OCI-LY7 (cell line): Measurements from ENCODE around the gene CRYBG2. TPM values are rescaled to one million over a fixed set of nuclear protein-coding genes. Genes with fewer than 3 reads are reported as not detected.

ENCODE experiments used
- BruUV-seq: library from RNA; stranded (reverse); fragments of 400-500 nt; replicated peaks from 2 replicates; lab custom pipeline; 2021; lab: Mats Ljungman, UMichigan
- CTCF ChIA-PET: fragments of 300-600 bp; sonication (Branson Sonifier 250); formaldehyde crosslinking; loops from one replicate; lab custom pipeline; 2022; ENCODE audit warnings: antibody characterized with exemption; ENCODE audit not compliant: unreplicated experiment; lab: Charles Lee
- POLR2A ChIA-PET: fragments of 300-600 bp; sonication (Branson Sonifier 250); formaldehyde crosslinking; loops from one replicate; lab custom pipeline; 2022; ENCODE audit warnings: antibody characterized with exemption; lab: Charles Lee
- DNase-seq: peaks from one replicate; pipeline ENCODE4 v3.0.0-alpha.2; 2015; ENCODE audit warnings: low spot score
- H2AFZ ChIP-seq: fragments of 200-600 bp; sonication (generic), shearing (Covaris generic); 2 replicates; pipeline ENCODE4 v1.6.1; 2014; ENCODE audit warnings: mild to moderate bottlenecking, antibody characterized with exemption, low read length, moderate library complexity
- H3K27ac ChIP-seq: fragments of 200-600 bp; sonication (generic); 2 replicates; pipeline ENCODE4 v1.5.1; 2014; ENCODE audit warnings: mixed run types, low read depth, mild to moderate bottlenecking, moderate library complexity, low read length, inconsistent platforms; ENCODE audit not compliant: poor library complexity, severe bottlenecking
- H3K36me3 ChIP-seq: fragments of 200-600 bp; sonication (generic); 2 replicates; pipeline ENCODE4 v1.6.1; 2014; ENCODE audit warnings: mild to moderate bottlenecking, antibody characterized with exemption, low read length, moderate library complexity, mixed read lengths; ENCODE audit not compliant: insufficient read depth
- H3K4me1 ChIP-seq: fragments of 200-600 bp; sonication (generic); 2 replicates; pipeline ENCODE4 v1.5.1; 2014; ENCODE audit warnings: mild to moderate bottlenecking, low read length; ENCODE audit not compliant: insufficient read depth, poor library complexity, severe bottlenecking
- H3K4me2 ChIP-seq: fragments of 200-600 bp; sonication (generic); 2 replicates; pipeline ENCODE4 v1.6.1; 2014; ENCODE audit warnings: mild to moderate bottlenecking, low read length
- H3K4me3 ChIP-seq: fragments of 200-600 bp; sonication (generic); 2 replicates; pipeline ENCODE4 v1.5.1; 2014; ENCODE audit warnings: mild to moderate bottlenecking, low read depth, low read length; ENCODE audit not compliant: poor library complexity, severe bottlenecking
- H3K79me2 ChIP-seq: fragments of 200-600 bp; sonication (generic); 2 replicates; pipeline ENCODE4 v1.6.1; 2016; ENCODE audit warnings: low read depth, mild to moderate bottlenecking, low read length, moderate library complexity, mixed read lengths; ENCODE audit not compliant: insufficient read depth
- H3K9me2 ChIP-seq: fragments of 200-600 bp; sonication (generic); 2 replicates; pipeline ENCODE4 v1.6.1; 2016; ENCODE audit warnings: mild to moderate bottlenecking, low read length, mixed read lengths; ENCODE audit not compliant: insufficient read depth
- H3K9me3 ChIP-seq: fragments of 200-600 bp; sonication (generic); 2 replicates; pipeline ENCODE4 v1.6.1; 2014; ENCODE audit warnings: mild to moderate bottlenecking, mixed run types, low read length, mixed read lengths
- H4K20me1 ChIP-seq: fragments of 200-600 bp; sonication (generic); 2 replicates; pipeline ENCODE4 v1.6.1; 2014; ENCODE audit warnings: mild to moderate bottlenecking, antibody characterized with exemption, low read length, moderate library complexity, mixed read lengths; ENCODE audit not compliant: insufficient read depth
- CTCF ChIP-seq: fragments of 200-600 bp; sonication (generic); conservative IDR thresholded peaks from 2 replicates; pipeline ENCODE4 v1.5.1; 2014; ENCODE audit warnings: mild to moderate bottlenecking, antibody characterized with exemption, low read length, moderate library complexity, mixed read lengths
- EZH2phosphoT487 ChIP-seq: fragments of 200-600 bp; sonication (generic); IDR thresholded peaks from 2 replicates; pipeline ENCODE4 v1.6.1; 2018; ENCODE audit warnings: low read depth, borderline replicate concordance, mild to moderate bottlenecking, mixed run types, antibody characterized with exemption, low read length, moderate library complexity, mixed read lengths
- intact Hi-C: fragments of 100-400 bp; cut with micrococcal nuclease; formaldehyde crosslinking; loops from one replicate; pipeline ENCODE4 v1.10.0; 2022; ENCODE audit not compliant: unreplicated experiment
- total RNA-seq, 2 experiments: library from RNA; depleted of rRNA in 1 of 2; stranded (reverse); fragments of >200 nt in 1 of 2; shearing (Covaris generic) in 1 of 2; gene quantifications; 2 replicates each; pipeline ENCODE4 v1.2.3, GENCODE V29; 2014 to 2022

Gene CRYBG2
- total RNA-seq, 2 experiments from 2014 or later, result 1.3 to 5.5 TPM

GRCh38 chr1:26276432-26276838 lies 77.5 kb downstream of the CRYBG2 start:
- no peak overlapping the region for H2AFZ ChIP-seq
- no peak for DNase-seq
- CTCF ChIA-PET, result no interaction called here
- no peaks in the 10 kb centered on the region for H4K20me1 ChIP-seq
- no peak overlapping the region for H3K27ac ChIP-seq
- no peaks in the 10 kb centered on the region for H3K9me2 ChIP-seq
- POLR2A ChIA-PET, result interaction anchor here (0.5 to 1.0 kb wide), 2 partner anchors 39 to 40 kb away, joined by 3 to 4 read pairs; no protein-coding TSS in a partner anchor
- no peaks in the 10 kb centered on the region for H3K79me2 ChIP-seq
- TF ChIP-seq CTCF (no peak), EZH2phosphoT487 (no peak)
- peaks cover 30% of the 10 kb centered on the region for H3K4me1 ChIP-seq
- no peak overlapping the region for H3K4me3 ChIP-seq
- H3K9me3 ChIP-seq, result no peaks in the 10 kb centered on the region
- no TSS peak for BruUV-seq
- intact Hi-C loops, result no loop called here
- H3K4me2 ChIP-seq, result no peak overlapping the region
- H3K36me3 ChIP-seq, result peaks cover 83% of the 10 kb centered on the region

DNA sequence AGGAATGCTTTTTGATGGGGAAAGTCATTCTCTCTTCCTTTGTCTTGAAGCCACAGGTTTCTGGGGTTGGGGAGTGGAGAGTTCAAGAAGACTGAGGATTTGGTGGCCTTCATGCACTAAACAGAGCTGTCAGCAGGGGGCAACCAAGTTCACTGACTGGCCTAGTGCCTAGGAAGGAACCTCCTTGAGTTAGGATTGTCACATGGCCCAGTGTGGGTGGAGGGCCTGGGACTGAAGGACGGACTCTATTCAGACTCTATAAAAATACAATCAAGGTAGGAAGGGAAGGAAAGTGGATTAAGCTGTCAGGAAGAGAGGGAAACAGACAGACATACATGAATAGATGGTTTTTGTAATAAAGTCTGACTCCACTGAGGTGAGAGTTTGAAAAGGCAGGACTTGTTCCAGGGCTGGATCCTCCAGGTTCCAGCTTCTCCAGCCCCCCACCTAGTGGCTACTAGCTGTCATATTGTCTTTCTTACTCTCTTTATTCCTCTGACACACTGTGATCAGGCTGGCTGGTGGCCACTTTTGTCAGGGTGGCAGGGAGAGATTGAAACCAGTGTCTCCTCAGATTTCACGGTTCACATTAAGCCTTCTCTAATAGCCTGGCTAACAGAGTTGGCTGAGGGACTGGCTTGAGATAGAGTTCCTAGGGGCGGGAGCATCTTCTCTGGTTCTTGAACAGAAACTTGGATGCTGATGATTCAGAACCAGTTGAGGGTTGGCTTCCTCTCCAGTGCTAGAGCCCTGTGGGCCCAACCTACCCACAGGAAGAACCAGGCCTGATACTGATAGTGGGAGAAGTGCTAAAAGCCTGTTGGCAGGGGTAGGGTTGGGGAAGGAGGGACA lies 78.1 kb downstream of the CRYBG2 start:
- Histone ChIP-seq H3K9me2 (no peaks in the 10 kb centered on the region), H3K9me3 (no peaks in the 10 kb centered on the region), H3K27ac (peak overlapping the region; percentile 5), H3K4me2 (no peak overlapping the region), H3K4me3 (no peak overlapping the region), H2AFZ (no peak overlapping the region), H4K20me1 (no peaks in the 10 kb centered on the region), H3K4me1 (peaks cover 30% of the 10 kb centered on the region), H3K36me3 (peaks cover 83% of the 10 kb centered on the region), H3K79me2 (no peaks in the 10 kb centered on the region)
- CTCF ChIA-PET, result interaction anchor here (0.5 kb wide), 1 partner anchor 10 kb away, joined by 3 read pairs; no protein-coding TSS in a partner anchor
- TF ChIP-seq EZH2phosphoT487, result no peak
- TF ChIP-seq CTCF, result peak; percentile 90
- intact Hi-C loops, result loop anchor here (2.0 kb wide), 1 partner anchor 141 kb away; no protein-coding TSS in a partner anchor
- BruUV-seq, result no TSS peak
- POLR2A ChIA-PET, result interaction anchor here (0.5 to 1.0 kb wide), 5 partner anchors 29 to 221 kb away, joined by 3 to 4 read pairs (median 3); no protein-coding TSS in a partner anchor
- peak; percentile 78 for DNase-seq
